ENCODE measurements around the gene VPS52.
A peak's percentile ranks its signal among the peaks of the same experiment; 100 is the strongest.

VPS52 gene

GRCh38 chr6:33211136-33211535 is 60.5 kb downstream of the VPS52 start:
- DNase-seq (ENCODE audit: low spot score), result no peak

GRCh38 chr6:33209856-33210255 is 61.8 kb downstream of the VPS52 start:
- no peak for DNase-seq (ENCODE audit: low spot score)

DNA sequence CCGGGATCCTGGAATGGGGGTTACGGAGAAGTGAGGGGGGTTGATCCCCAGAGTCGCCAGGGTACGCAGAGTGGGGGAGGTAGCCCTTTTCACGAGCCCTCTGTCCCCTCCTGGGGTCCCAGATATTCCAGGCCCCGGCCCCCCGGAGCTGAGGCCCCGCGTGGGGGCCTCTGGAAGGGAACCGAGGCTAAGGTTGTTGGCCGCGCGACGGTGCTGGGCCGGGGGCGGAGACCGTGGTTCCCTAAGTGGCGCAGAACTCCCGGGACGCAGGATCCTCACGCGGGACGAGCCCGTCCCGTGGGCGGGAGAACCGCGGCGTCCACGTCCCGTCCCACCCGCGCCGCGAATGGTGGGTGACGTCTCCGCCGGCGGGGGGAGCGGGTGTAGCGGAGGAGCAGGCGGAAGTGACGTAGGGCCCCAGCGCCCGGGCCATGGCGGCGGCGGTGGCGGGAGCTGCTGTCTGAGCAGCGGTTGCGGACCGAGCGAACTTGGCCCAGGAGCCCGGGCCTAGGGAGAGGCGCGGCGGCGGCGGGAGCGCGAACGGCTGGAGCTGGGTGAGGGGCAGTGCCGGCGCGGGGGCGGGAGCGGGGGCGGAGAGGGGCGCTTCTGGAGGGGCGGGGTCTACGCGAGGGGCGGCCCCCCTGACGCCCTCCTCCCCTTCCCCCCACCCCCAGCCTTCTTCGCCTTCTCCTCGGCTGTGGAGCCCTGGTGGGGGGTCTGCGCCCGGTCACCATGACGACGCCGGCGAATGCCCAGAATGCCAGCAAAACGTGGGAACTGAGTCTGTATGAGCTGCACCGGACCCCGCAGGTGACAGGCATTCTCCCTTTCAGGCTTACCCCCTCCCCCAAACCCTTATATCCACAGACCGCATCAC is 63.3 kb downstream of the VPS52 start, which contains the start of gene RING1:
Gene RING1 (plus strand): TSS at position 410 of the 877 bp plus-strand sequence. CDS start 323 bp downstream, at position 733.
- peak; percentile 58 for DNase-seq (ENCODE audit: low spot score)

GRCh38 chr6:33207552-33208090 is 64.1 kb downstream of the VPS52 start:
- DNase-seq (ENCODE audit: low spot score), result peak; percentile 11

GRCh38 chr6:33206864-33207551 is 64.7 kb downstream of the VPS52 start:
- DNase-seq (ENCODE audit: low spot score), result no peak

DNA sequence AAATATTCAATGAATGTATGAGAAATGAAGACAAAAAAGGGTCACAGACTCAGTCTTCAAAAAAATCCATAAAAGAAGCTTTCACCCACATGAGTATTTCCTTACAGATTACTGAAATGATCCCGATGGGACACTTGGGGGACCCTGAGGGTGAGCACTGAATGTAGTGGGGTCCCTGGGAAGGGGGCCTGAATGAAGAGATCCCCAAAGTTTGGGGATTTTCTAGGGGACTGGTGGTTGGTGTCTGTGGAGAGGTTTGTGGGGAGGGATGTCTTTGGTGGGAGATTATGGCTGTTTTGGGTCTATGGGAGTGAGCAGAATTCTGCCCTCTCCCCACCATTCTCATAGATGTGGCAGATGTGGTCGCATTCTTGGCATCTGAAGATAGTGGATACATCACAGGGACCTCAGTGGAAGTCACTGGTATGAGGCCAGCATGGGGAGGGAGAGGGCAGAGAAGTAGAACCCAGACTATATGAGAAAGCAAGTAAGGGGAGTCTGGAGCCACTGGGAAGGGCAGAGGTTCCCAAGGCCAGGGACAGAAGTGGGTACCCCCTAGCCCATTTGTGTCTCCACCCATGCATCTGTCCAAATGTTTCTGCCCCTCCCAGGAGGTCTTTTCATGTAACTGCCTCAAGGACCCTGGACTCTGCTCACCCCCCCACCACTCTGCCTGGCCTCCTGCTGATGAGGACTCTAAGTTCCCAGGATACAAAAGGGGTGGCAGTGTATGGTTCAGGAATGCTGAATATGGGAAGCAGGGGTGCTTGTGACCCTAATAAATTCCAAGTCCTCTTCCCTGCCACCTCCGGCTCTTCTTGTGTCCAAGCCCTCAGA is 65.4 kb downstream of the VPS52 start:
- no peak for DNase-seq (ENCODE audit: low spot score)

DNA sequence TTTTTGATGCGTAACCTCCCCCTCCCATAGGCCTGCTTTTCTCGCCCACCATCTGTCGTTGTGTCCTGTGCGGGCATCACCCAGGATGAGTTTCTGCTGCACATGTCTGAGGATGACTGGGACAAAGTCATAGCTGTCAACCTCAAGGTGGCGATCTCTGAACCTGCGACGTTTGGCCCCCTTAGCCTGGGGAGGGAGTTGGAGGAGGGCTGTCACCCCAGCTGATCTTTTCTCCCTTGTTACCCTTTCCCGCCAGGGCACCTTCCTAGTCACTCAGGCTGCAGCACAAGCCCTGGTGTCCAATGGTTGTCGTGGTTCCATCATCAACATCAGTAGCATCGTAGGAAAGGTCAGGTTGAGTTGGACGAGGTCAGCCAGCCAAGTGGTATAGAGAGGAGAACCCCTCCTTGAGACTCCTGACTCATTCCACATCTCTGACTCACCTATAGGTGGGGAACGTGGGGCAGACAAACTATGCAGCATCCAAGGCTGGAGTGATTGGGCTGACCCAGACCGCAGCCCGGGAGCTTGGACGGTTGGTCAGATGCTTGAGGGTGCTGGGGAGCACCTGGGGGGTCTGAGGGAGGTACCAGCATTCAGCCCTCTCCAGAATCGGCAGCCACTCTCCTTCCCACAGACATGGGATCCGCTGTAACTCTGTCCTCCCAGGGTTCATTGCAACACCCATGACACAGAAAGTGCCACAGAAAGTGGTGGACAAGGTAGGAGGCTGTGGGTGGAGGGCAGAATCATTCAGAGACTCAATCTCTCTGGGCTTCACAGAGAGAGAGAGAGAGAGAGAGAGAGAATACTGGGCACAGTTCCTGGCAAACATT is 66.3 kb downstream of the VPS52 start:
- peak; percentile 78 for DNase-seq (ENCODE audit: low spot score)

DNA sequence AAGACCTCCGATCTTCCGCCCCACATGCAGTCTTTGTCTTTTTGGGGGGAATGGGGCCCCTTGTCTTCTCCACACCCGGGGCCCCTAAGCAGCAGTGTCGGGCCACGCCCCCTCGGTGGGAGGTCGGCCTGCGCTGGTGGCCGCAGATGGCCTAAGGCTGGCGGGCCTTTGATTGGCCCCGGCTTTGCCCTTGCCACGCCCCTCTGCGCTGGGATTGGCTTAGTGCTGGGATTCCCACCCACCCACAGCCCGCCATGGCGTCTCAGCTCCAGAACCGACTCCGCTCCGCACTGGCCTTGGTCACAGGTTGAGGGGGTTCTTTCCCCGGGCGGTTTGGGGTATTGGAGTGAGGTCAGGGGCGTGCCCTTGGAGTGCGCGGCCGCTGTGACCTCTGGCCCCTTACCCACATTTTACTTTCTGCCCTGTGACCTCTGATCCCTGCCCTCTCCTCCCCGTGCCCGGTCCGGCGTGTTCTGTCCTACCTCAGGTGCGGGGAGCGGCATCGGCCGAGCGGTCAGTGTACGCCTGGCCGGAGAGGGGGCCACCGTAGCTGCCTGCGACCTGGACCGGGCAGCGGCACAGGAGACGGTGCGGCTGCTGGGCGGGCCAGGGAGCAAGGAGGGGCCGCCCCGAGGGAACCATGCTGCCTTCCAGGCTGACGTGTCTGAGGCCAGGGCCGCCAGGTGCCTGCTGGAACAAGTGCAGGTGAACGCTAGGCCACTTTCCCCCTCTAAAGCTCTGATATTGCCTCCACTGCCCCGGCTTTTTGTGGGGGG is 67.1 kb downstream of the VPS52 start, which contains the start of gene HSD17B8:
Gene HSD17B8 (plus strand): TSS at position 241 of the 776 bp plus-strand sequence. CDS start 14 bp downstream, at position 255.
- DNase-seq (ENCODE audit: low spot score), result peak; percentile 81

DNA sequence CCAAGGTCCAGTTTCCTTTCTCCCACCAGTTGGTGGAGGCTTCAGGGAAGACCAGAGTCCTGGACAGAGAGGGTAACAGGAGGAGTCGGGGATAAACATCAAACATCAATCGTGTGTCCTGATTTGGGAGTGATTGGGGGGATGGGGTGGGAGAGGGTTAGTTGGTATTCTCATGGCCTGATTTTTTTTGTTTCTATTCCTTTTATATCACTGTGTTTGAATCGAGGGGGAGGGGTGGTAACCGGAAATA is 67.6 kb downstream of the VPS52 start:
- DNase-seq (ENCODE audit: low spot score), result no peak

GRCh38 chr6:33203443-33204164 is 68.1 kb downstream of the VPS52 start:
- DNase-seq (ENCODE audit: low spot score), result no peak

- DNase-seq (ENCODE audit: low spot score), result no peak
These were observed 68.9 kb downstream of the VPS52 start for GRCh38 chr6:33202799-33203198.

GRCh38 chr6:33201935-33202334 is 69.7 kb downstream of the VPS52 start:
- no peak for DNase-seq (ENCODE audit: low spot score)

DNA sequence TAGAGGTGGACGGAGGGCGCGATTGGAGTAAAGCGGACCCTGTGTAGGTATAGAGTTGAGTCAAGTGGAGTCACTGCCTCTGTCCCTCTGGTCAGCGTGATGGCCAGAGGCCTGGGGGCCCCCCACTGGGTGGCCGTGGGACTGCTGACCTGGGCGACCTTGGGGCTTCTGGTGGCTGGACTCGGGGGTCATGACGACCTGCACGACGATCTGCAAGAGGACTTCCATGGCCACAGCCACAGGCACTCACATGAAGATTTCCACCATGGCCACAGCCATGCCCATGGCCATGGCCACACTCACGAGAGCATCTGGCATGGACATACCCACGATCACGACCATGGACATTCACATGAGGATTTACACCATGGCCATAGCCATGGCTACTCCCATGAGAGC is 70.5 kb downstream of the VPS52 start:
- no peak for DNase-seq (ENCODE audit: low spot score)

Data from SW480 (cell line).